ENCODE data around the gene SCNN1A. TPM values are rescaled to one million over a fixed set of nuclear protein-coding genes. Genes with fewer than 3 reads are reported as not detected.
A peak's percentile ranks its signal among the peaks of the same experiment; 100 is the strongest.

SCNN1A gene
- total and polyA plus RNA-seq, 2 of the 13 experiments (the other 11 are each of a cell fraction or from before 2014, with no cell fraction given): 1.5 to 14.6 TPM

DNA sequence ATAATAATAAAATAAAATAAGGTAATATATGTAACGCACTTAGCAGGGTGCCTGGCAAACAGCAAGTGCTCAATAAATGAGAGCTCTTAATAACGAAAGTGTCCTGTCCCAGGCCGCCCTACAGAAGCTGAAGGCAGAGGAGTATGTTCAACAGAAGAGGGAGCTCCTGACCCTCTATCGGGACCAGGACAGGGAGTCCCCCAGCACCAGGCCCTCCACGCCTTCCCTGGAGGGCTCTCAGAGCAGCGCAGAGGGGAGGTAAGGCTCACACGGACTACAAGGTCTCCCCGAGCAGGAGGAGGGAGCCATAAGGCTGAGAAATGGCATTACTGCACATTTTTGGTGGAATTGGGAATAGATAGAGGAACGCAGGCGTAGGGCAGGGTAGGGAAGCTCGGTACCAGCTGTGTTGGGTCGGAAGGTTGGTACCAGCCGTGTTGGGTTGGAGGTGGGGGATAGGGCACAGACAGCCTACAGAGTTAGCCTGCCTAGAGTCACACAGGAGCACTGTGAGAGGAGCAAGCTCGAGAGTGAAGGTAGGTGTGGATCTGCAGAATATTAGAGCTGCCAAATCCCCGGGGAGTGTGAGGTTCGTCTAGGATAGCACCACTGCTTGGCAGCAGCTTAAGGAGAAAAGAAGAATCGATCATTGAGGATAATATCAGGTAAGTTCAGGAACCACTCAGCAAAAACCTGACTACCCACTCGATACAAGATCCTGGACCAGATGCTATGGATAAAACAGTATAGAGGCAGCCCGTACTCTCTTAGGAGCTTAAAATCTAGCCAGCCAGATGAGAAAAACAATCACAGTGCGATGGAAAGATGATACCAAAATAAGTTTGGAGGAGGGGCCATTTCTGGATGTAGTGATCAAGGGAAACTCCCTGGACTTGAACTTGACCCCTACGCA is 48.8 kb downstream of the SCNN1A start:
- intact Hi-C loops (cut with micrococcal nuclease; ENCODE audit: unreplicated experiment): loop anchor here (1.0 kb wide), 2 partner anchors 9 to 41 kb away; no protein-coding TSS in a partner anchor
- Histone ChIP-seq H3K9ac (ENCODE audit: insufficient read depth, low read depth, low read length) (no peak overlapping the region), H3K4me3 (replicated peaks in 1 of 3; ENCODE audit: insufficient read depth in 1 of 3, low read depth in 2 of 3, low read length in 3 of 3) (no peak overlapping the region), H4K20me1 (ENCODE audit: insufficient read depth, low read length) (no peaks in the 10 kb centered on the region), H3K4me2 (ENCODE audit: low read depth, low read length) (no peak overlapping the region), H3K27ac (ENCODE audit: extremely low read length, insufficient read depth, low read length) (peak overlapping the region; percentile 1), H3K79me2 (ENCODE audit: insufficient read depth, low read length) (no peaks in the 10 kb centered on the region), H3K36me3 (replicated peaks in 1 of 2; ENCODE audit: control insufficient read depth in 1 of 2, insufficient read depth in 2 of 2, low read length in 2 of 2) (peaks cover 16 to 25% of the 10 kb centered on the region in 2 experiments; a peak in 4 of 5 replicates), H2AFZ (ENCODE audit: low read length) (no peak overlapping the region), H3K9me3 (ENCODE audit: low read length) (no peaks in the 10 kb centered on the region), H3K4me1 (ENCODE audit: insufficient read depth, low read length) (peaks cover 40% of the 10 kb centered on the region), H3K27me3 (ENCODE audit: control insufficient read depth in 1 of 2, insufficient read depth in 2 of 2, low read length in 2 of 2) (no peaks in the 10 kb centered on the region)
- TSS peak; percentile 11 for BruUV-seq (replicated peaks)
- CTCF ChIA-PET (ENCODE audit: low intra/inter-chr PET ratio, low total read pairs): interaction anchor here (1.1 kb wide), 1 partner anchor 41 kb away, joined by 4 read pairs; no protein-coding TSS in a partner anchor
- peak; percentile 30 for FAIRE-seq
- 88% methylated on average over 21 of the region's 21 CpGs for WGBS (ENCODE audit: low lambda C conversion rate)
- DNase-seq (ENCODE audit: low spot score): peak; percentile 65
- in situ Hi-C loops (cut with HindIII; ENCODE audit: extremely low pct_ligation_motif_present, low pct_unique_long_range_greater_than_20kb): no loop called here
- ATAC-seq: peak; percentile 66
- POLR2A ChIA-PET: interaction anchor here (1.0 to 4.2 kb wide), 13 partner anchors 9 to 139 kb away, joined by 3 to 82 read pairs (median 7); partner anchors contain the start of genes LTBR, SCNN1A and TNFRSF1A
- no peak for TF ChIP-seq ZNF546 (CRISPR knock-in tag; conservative IDR thresholded peaks at IDR 0.05)
- TF ChIP-seq, protein P1, sequence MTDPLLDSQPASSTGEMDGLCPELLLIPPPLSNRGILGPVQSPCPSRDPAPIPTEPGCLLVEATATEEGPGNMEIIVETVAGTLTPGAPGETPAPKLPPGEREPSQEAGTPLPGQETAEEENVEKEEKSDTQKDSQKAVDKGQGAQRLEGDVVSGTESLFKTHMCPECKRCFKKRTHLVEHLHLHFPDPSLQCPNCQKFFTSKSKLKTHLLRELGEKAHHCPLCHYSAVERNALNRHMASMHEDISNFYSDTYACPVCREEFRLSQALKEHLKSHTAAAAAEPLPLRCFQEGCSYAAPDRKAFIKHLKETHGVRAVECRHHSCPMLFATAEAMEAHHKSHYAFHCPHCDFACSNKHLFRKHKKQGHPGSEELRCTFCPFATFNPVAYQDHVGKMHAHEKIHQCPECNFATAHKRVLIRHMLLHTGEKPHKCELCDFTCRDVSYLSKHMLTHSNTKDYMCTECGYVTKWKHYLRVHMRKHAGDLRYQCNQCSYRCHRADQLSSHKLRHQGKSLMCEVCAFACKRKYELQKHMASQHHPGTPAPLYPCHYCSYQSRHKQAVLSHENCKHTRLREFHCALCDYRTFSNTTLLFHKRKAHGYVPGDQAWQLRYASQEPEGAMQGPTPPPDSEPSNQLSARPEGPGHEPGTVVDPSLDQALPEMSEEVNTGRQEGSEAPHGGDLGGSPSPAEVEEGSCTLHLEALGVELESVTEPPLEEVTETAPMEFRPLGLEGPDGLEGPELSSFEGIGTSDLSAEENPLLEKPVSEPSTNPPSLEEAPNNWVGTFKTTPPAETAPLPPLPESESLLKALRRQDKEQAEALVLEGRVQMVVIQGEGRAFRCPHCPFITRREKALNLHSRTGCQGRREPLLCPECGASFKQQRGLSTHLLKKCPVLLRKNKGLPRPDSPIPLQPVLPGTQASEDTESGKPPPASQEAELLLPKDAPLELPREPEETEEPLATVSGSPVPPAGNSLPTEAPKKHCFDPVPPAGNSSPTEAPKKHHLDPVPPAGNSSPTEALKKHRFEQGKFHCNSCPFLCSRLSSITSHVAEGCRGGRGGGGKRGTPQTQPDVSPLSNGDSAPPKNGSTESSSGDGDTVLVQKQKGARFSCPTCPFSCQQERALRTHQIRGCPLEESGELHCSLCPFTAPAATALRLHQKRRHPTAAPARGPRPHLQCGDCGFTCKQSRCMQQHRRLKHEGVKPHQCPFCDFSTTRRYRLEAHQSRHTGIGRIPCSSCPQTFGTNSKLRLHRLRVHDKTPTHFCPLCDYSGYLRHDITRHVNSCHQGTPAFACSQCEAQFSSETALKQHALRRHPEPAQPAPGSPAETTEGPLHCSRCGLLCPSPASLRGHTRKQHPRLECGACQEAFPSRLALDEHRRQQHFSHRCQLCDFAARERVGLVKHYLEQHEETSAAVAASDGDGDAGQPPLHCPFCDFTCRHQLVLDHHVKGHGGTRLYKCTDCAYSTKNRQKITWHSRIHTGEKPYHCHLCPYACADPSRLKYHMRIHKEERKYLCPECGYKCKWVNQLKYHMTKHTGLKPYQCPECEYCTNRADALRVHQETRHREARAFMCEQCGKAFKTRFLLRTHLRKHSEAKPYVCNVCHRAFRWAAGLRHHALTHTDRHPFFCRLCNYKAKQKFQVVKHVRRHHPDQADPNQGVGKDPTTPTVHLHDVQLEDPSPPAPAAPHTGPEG (CRISPR knock-in tag; IDR thresholded peaks at IDR 0.05): no peak
- TF ChIP-seq, protein P2, sequence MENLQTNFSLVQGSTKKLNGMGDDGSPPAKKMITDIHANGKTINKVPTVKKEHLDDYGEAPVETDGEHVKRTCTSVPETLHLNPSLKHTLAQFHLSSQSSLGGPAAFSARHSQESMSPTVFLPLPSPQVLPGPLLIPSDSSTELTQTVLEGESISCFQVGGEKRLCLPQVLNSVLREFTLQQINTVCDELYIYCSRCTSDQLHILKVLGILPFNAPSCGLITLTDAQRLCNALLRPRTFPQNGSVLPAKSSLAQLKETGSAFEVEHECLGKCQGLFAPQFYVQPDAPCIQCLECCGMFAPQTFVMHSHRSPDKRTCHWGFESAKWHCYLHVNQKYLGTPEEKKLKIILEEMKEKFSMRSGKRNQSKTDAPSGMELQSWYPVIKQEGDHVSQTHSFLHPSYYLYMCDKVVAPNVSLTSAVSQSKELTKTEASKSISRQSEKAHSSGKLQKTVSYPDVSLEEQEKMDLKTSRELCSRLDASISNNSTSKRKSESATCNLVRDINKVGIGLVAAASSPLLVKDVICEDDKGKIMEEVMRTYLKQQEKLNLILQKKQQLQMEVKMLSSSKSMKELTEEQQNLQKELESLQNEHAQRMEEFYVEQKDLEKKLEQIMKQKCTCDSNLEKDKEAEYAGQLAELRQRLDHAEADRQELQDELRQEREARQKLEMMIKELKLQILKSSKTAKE (CRISPR knock-in tag; IDR thresholded peaks at IDR 0.05; ENCODE audit: borderline replicate concordance): 0 out of 2 replicates have a peak, but pooled peaks have one; percentile 33
- TF ChIP-seq AGO1 (IDR thresholded peaks at IDR 0.05; ENCODE audit: low read depth, low read length, poor library complexity, severe bottlenecking): no peak
- TF ChIP-seq, protein P3, sequence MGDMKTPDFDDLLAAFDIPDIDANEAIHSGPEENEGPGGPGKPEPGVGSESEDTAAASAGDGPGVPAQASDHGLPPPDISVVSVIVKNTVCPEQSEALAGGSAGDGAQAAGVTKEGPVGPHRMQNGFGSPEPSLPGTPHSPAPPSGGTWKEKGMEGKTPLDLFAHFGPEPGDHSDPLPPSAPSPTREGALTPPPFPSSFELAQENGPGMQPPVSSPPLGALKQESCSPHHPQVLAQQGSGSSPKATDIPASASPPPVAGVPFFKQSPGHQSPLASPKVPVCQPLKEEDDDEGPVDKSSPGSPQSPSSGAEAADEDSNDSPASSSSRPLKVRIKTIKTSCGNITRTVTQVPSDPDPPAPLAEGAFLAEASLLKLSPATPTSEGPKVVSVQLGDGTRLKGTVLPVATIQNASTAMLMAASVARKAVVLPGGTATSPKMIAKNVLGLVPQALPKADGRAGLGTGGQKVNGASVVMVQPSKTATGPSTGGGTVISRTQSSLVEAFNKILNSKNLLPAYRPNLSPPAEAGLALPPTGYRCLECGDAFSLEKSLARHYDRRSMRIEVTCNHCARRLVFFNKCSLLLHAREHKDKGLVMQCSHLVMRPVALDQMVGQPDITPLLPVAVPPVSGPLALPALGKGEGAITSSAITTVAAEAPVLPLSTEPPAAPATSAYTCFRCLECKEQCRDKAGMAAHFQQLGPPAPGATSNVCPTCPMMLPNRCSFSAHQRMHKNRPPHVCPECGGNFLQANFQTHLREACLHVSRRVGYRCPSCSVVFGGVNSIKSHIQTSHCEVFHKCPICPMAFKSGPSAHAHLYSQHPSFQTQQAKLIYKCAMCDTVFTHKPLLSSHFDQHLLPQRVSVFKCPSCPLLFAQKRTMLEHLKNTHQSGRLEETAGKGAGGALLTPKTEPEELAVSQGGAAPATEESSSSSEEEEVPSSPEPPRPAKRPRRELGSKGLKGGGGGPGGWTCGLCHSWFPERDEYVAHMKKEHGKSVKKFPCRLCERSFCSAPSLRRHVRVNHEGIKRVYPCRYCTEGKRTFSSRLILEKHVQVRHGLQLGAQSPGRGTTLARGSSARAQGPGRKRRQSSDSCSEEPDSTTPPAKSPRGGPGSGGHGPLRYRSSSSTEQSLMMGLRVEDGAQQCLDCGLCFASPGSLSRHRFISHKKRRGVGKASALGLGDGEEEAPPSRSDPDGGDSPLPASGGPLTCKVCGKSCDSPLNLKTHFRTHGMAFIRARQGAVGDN (CRISPR knock-in tag; IDR thresholded peaks at IDR 0.05): 0 out of 2 replicates have a peak, but pooled peaks have one; percentile 9
- TF ChIP-seq KDM1A (CRISPR knock-in tag; IDR thresholded peaks at IDR 0.05): no peak
- no peak for TF ChIP-seq GATAD2A (CRISPR knock-in tag; IDR thresholded peaks at IDR 0.05)
- no peak for TF ChIP-seq ZKSCAN1 (IDR thresholded peaks at IDR 0.05; ENCODE audit: low read length)
- TF ChIP-seq NFE2 (CRISPR knock-in tag; IDR thresholded peaks at IDR 0.05): no peak

Measured in HepG2 (cell line).